Gastroesophageal sphincter (tissue), 3 donors: ENCODE measurements around the gene PPP1R1A.

Source experiments
- POLR2A ChIP-seq, 2 donors: fragments of 450-650 bp; IDR thresholded peaks; one replicate each; pipeline ENCODE4 v1.6.1; 2017; ENCODE audit warnings: antibody characterized with exemption in 2 of 2, mild to moderate bottlenecking in 2 of 2, moderate library complexity in 1 of 2
- TF ChIP-seq, protein P1 (sequence below), 4 experiments: fragments of 200-600 bp in 2 of 4; fragments of 450-650 bp in 2 of 4; sonication (generic) in 1 of 4; IDR thresholded peaks; one replicate each; pipeline ENCODE4 v1.5.1; 2017 to 2019; ENCODE audit warnings: antibody characterized with exemption in 4 of 4, mild to moderate bottlenecking in 2 of 4, moderate library complexity in 2 of 4

DNA sequence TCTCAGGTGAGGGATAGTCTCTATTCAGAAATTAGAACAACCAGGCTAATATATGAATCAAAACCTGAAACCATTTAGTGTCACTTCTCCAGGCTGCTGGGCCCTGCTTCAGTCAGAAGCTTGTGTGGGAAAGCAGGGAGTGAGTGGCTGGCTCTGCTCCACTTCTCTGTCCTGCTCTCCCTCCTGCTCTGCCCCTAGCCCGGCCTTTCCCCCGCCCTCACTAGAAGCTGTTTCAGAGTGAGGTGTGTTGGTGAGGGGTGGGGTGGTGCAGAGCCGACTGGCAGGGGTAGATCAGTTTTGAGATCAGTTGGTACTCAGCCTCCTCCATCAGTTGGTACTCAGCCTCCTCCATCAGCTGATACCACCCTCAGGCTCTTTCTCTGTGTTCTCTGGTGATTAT, 7.0 kb upstream of the PPP1R1A start:
- TF ChIP-seq, protein P1, sequence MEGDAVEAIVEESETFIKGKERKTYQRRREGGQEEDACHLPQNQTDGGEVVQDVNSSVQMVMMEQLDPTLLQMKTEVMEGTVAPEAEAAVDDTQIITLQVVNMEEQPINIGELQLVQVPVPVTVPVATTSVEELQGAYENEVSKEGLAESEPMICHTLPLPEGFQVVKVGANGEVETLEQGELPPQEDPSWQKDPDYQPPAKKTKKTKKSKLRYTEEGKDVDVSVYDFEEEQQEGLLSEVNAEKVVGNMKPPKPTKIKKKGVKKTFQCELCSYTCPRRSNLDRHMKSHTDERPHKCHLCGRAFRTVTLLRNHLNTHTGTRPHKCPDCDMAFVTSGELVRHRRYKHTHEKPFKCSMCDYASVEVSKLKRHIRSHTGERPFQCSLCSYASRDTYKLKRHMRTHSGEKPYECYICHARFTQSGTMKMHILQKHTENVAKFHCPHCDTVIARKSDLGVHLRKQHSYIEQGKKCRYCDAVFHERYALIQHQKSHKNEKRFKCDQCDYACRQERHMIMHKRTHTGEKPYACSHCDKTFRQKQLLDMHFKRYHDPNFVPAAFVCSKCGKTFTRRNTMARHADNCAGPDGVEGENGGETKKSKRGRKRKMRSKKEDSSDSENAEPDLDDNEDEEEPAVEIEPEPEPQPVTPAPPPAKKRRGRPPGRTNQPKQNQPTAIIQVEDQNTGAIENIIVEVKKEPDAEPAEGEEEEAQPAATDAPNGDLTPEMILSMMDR (IDR thresholded peaks at IDR 0.05) = no peak
- TF ChIP-seq POLR2A (IDR thresholded peaks at IDR 0.05) = no peak
